ENCODE measurements around the gene PITHD1. TPM values are rescaled to one million over a fixed set of nuclear protein-coding genes. Genes with fewer than 3 reads are reported as not detected.
"Not testable (repeated sequence)": the region's sequence is repeated elsewhere in the genome, so short reads cannot be mapped to it uniquely, and the experiment has no call there.

PITHD1 gene, protein sequence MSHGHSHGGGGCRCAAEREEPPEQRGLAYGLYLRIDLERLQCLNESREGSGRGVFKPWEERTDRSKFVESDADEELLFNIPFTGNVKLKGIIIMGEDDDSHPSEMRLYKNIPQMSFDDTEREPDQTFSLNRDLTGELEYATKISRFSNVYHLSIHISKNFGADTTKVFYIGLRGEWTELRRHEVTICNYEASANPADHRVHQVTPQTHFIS
- total RNA-seq = 53.2 TPM

DNA sequence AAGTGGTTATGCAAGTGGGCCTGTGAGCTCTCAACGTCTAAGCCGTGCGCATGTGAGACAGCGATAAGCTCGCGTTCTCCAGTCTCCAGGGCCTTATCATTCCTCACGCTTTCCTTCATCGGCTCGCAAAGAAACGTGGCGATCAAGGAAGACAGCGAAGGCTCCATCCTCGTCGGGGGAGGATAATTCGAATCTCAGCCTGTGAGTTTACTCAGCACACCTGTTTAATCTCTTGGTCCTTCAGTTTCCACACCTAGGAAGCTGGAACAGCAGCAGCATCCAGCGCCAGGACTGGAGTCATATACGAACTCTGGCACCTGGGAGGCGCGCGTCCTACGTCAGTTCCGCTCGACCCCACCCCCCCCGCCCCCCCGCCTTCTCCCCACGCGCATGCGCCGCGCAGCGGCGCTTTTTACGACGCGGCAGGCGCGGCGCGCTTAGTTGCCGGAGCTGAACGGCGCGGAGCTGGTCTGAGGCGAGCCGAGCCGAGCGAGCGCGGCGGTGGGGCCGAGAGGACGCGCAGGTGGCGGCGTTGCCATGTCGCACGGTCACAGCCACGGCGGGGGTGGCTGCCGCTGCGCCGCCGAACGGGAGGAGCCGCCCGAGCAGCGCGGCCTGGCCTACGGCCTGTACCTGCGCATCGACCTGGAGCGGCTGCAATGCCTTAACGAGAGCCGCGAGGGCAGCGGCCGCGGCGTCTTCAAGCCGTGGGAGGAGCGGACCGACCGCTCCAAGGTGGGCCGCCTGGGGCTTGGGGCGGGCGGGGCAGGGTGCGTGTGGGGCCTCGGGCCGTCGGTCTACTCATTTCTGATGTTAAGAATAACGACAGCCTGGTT is at the start of gene PITHD1:
Gene PITHD1, plus strand, starts transcription at position 440 of the 836 bp plus-strand sequence. Its CDS starts 98 bp downstream, at position 538.
- Histone ChIP-seq H3K9ac (ENCODE audit: low read depth in 1 of 3, low read length in 3 of 3) (peak within 1 kb of the TSS; percentile 92 to 99 (median 94)), H3K27me3 (ENCODE audit: control insufficient read depth in 3 of 3, insufficient read depth in 3 of 3, low read length in 3 of 3) (no peaks in the 10 kb centered on the region), H3K27ac (ENCODE audit: low read depth, low read length) (peak within 1 kb of the TSS; percentile 88), H3K9me3 (ENCODE audit: control insufficient read depth in 3 of 3, low read length in 3 of 3) (no peaks in the 10 kb centered on the region), H3K4me3 (ENCODE audit: low read length in 3 of 3) (peak within 1 kb of the TSS; percentile 92 to 97 (median 95)), H3K4me1 (ENCODE audit: control insufficient read depth in 3 of 3, insufficient read depth in 3 of 3, low read length in 3 of 3) (peaks cover 18 to 23% (median 19%) of the 10 kb centered on the region in 3 donors), H3K36me3 (ENCODE audit: control insufficient read depth in 3 of 3, insufficient read depth in 3 of 3, low read length in 3 of 3) (peaks cover 4 to 8% (median 8%) of the 10 kb centered on the region in 3 donors)

DNA sequence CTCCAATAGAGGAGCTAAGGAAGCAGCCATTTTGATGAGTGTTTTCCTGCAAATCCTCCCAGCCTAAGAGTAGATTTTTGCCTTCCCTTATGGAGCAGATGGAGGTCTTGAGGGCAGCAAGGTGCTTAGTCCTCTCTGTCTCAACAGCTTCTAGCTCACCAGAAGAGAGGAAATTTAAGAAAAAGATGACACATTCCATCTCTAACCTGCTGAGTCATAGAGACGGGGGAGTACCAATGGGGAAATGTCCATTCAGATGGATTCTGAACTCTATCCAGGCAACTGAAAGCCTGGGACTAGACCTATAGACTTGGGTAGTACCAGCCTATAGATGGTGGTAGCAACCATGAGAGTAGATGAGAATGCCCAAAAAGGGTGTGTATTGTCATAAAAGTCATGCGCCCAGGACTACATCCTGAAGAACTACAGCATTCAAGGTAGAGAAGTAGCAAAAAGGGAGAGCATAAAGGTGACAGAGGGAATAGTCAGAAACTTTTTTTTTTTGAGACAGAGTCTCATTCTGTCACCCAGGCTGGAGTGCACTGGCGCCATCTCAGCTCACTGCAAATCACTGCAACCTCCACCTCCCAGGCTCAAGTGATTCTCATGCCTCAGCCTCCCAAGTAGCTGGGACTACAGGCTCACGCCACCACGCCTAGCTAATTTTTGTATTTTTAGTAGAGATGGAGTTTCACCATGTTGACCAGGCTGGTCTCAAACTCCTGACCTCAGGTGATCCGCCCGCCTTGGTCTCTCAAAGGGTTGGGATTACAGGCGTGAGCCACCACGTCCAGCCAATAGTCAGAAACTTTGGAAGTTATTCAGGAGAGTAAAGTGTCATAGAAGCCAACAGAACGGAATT is 45.6 kb upstream of the PITHD1 start:
- H3K4me1 ChIP-seq (ENCODE audit: control insufficient read depth in 3 of 3, insufficient read depth in 3 of 3, low read length in 3 of 3) = no peaks in the 10 kb centered on the region
- no peak overlapping the region for H3K27ac ChIP-seq (ENCODE audit: low read depth, low read length)
- no peaks in the 10 kb centered on the region for H3K9me3 ChIP-seq (ENCODE audit: control insufficient read depth in 3 of 3, low read length in 3 of 3)
- no peaks in the 10 kb centered on the region for H3K27me3 ChIP-seq (ENCODE audit: control insufficient read depth in 3 of 3, insufficient read depth in 3 of 3, low read length in 3 of 3)
- no peak overlapping the region for H3K9ac ChIP-seq (ENCODE audit: low read depth in 1 of 3, low read length in 3 of 3)
- H3K4me3 ChIP-seq (ENCODE audit: low read length in 3 of 3) = no peak overlapping the region
- H3K36me3 ChIP-seq (ENCODE audit: control insufficient read depth in 3 of 3, insufficient read depth in 3 of 3, low read length in 3 of 3) = no peaks in the 10 kb centered on the region

DNA sequence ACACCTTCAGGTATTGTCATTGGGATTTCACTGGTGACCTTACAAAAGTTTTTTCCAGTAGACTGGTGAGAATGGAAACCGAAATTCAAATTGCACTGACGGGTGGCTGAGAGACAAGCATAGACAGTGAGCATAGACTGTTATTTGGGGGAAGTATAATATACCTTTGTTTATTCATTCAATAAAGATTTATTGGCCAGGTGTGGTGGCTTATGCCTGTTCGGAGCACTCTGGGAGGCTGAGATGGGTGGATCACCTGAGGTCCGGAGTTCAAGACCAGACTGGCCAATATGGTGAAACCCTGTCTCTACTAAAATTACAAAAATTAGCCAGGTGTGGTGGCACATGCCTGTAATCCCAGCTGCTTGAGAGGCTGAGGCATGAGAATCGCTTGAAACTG is 44.9 kb upstream of the PITHD1 start:
- not testable (repeated sequence) for H3K4me1 ChIP-seq (ENCODE audit: control insufficient read depth in 3 of 3, insufficient read depth in 3 of 3, low read length in 3 of 3); H3K9me3 ChIP-seq (ENCODE audit: control insufficient read depth in 3 of 3, low read length in 3 of 3); H3K36me3 ChIP-seq (ENCODE audit: control insufficient read depth in 3 of 3, insufficient read depth in 3 of 3, low read length in 3 of 3); H3K9ac ChIP-seq (ENCODE audit: low read depth in 1 of 3, low read length in 3 of 3); H3K4me3 ChIP-seq (ENCODE audit: low read length in 3 of 3); H3K27me3 ChIP-seq (ENCODE audit: control insufficient read depth in 3 of 3, insufficient read depth in 3 of 3, low read length in 3 of 3); H3K27ac ChIP-seq (ENCODE audit: low read depth, low read length)

DNA sequence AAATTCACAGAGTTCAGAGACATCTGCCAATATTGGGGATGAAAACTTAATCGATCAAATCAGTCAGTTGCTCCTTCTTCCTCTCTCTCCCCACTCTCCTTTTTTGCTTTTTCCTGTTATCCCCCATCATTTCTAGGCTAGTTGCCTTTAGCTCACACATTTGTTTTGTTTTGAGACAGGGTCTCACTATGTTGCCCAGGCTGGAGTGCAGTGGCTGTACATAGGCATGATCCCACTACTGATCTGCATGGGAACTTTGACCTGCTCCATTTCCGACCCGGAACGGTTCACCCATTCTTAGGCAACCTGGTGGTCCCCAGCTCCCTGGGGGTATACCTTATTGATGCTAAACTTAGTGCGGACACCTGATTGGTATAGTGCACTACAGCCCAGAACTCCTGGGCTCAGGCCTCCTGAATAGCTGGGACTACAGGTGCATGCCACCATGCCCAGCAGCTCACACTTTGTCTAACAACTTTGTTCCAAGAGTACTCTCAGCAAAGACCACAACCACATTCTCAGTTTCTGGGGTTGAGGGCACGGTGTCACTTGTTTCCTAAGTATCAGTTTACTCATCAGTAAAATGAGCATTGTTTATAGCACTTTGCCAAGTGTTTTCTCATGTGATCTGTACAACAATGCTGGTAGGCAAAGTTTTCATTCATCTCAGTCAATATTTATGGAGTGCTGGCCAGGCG is 41.6 kb upstream of the PITHD1 start:
- no peaks in the 10 kb centered on the region for H3K27me3 ChIP-seq (ENCODE audit: control insufficient read depth in 3 of 3, insufficient read depth in 3 of 3, low read length in 3 of 3)
- no peak overlapping the region for H3K4me3 ChIP-seq (ENCODE audit: low read length in 3 of 3)
- H3K9ac ChIP-seq (ENCODE audit: low read depth in 1 of 3, low read length in 3 of 3) = no peak overlapping the region
- H3K27ac ChIP-seq (ENCODE audit: low read depth, low read length) = no peak overlapping the region
- no peaks in the 10 kb centered on the region for H3K36me3 ChIP-seq (ENCODE audit: control insufficient read depth in 3 of 3, insufficient read depth in 3 of 3, low read length in 3 of 3)
- H3K4me1 ChIP-seq (ENCODE audit: control insufficient read depth in 3 of 3, insufficient read depth in 3 of 3, low read length in 3 of 3) = no peaks in the 10 kb centered on the region
- no peaks in the 10 kb centered on the region for H3K9me3 ChIP-seq (ENCODE audit: control insufficient read depth in 3 of 3, low read length in 3 of 3)

DNA sequence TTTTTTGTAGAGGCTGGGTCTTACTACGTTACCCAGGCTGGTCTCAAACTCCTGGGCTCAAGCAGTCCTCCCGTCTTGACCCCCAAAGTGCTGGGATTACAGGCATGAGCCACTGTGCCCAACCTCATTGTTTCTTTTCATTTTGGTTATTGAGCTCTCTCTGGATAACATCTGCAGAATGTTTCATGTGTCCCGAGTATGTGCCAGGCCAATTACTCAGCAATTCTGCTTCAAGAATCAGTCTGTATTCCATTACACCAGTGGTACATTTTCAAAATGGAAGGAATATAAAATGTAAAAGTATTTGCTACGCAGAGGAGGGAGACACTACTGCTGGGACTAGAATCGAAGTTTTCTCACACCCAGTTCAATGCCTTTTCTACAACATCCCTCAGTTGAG is 36.6 kb upstream of the PITHD1 start:
- no peaks in the 10 kb centered on the region for H3K9me3 ChIP-seq (ENCODE audit: control insufficient read depth in 3 of 3, low read length in 3 of 3)
- H3K36me3 ChIP-seq (ENCODE audit: control insufficient read depth in 3 of 3, insufficient read depth in 3 of 3, low read length in 3 of 3) = no peaks in the 10 kb centered on the region
- peaks cover 11 to 21% (median 19%) of the 10 kb centered on the region in 3 donors for H3K4me1 ChIP-seq (ENCODE audit: control insufficient read depth in 3 of 3, insufficient read depth in 3 of 3, low read length in 3 of 3)
- no peaks in the 10 kb centered on the region for H3K27me3 ChIP-seq (ENCODE audit: control insufficient read depth in 3 of 3, insufficient read depth in 3 of 3, low read length in 3 of 3)
- no peak overlapping the region for H3K27ac ChIP-seq (ENCODE audit: low read depth, low read length)
- no peak overlapping the region for H3K4me3 ChIP-seq (ENCODE audit: low read length in 3 of 3)
- H3K9ac ChIP-seq (ENCODE audit: low read depth in 1 of 3, low read length in 3 of 3) = no peak overlapping the region

DNA sequence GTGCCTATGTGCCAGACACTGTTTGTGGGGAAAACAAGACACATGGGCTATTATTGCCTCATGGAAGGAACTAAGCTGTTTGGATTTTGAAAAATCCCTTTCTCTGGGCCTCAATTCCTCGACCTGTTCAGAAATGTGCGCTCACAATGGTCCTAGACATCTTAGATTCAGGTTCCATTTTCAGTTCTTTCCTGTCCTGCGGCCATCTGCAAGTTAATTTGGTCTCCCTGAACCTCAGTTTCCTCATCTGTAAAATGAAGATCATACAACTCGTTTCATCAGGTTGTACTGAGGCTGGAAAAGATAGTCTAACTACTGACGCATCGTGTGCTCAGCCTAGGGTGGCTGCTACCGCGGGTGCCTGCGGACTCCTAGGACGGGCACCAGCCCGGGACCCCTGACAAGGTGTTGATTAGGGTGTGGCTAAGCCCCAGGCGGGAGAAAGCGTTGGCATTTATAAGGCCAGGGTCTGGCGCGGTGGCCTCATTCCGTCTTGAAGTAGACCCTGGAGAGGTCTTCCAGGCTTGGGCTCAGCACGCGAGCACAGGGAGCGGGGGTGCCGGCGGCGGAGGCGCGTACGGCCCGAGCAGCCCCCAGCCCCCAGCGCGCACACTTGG is 35.4 kb upstream of the PITHD1 start:
- Histone ChIP-seq H3K9me3 (ENCODE audit: control insufficient read depth in 3 of 3, low read length in 3 of 3) (no peaks in the 10 kb centered on the region), H3K4me3 (ENCODE audit: low read length in 3 of 3) (peak overlapping the region; percentile 82 to 93 (median 86)), H3K27ac (ENCODE audit: low read depth, low read length) (peak overlapping the region; percentile 85), H3K36me3 (ENCODE audit: control insufficient read depth in 3 of 3, insufficient read depth in 3 of 3, low read length in 3 of 3) (no peaks in the 10 kb centered on the region), H3K4me1 (ENCODE audit: control insufficient read depth in 3 of 3, insufficient read depth in 3 of 3, low read length in 3 of 3) (peaks cover 11 to 29% (median 19%) of the 10 kb centered on the region in 3 donors), H3K9ac (ENCODE audit: low read depth in 1 of 3, low read length in 3 of 3) (peak overlapping the region; percentile 81 to 91 (median 89)), H3K27me3 (ENCODE audit: control insufficient read depth in 3 of 3, insufficient read depth in 3 of 3, low read length in 3 of 3) (no peaks in the 10 kb centered on the region)

DNA sequence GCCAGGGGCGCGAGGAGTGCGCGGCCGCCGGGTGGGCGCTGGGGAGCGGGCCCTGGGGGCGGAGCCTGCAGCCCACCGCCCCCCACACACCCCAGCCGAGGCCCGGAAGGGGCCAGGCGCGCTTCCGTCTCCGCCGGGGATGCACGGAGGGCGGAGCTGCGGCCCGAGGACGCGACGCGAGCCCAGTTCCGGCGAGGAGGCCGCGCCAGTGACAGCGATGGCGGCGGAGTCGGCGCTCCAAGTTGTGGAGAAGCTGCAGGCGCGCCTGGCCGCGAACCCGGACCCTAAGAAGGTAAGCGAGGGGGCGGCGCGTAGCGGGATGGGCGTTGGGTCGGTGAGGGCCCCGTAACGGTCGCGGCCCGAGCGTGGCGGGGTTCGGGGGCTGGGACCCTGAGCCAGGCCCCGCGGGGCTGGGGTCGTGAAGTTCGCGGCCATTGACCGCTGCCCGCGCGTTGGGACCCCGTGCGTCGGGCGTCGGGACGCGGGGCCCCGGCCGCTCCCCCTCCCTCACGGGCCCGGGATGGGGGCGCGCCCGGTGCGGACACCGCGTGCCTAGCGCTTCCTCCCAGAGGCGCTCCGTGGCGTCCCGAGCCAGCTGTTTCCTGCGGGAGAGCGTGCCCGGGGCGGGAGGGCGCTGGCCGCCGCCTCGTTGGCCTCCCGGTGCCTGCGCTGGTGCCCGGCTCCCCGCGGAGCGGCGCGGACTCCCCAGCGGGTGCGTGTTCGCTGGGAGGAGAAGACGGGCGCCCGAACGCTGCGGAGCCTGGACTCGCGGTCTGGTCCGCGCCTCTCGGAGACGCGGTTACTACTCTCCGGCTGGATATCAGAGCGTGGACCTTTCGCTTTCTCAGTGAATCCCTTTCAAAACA is 34.7 kb upstream of the PITHD1 start, which contains the start of gene ELOA:
Gene ELOA, plus strand, starts transcription at position 185 of the 866 bp plus-strand sequence. Its CDS starts 33 bp downstream, at position 218.
- Histone ChIP-seq H3K9me3 (ENCODE audit: control insufficient read depth in 3 of 3, low read length in 3 of 3) (no peaks in the 10 kb centered on the region), H3K27me3 (ENCODE audit: control insufficient read depth in 3 of 3, insufficient read depth in 3 of 3, low read length in 3 of 3) (no peaks in the 10 kb centered on the region), H3K36me3 (ENCODE audit: control insufficient read depth in 3 of 3, insufficient read depth in 3 of 3, low read length in 3 of 3) (no peaks in the 10 kb centered on the region), H3K9ac (ENCODE audit: low read depth in 1 of 3, low read length in 3 of 3) (peak within 1 kb of the TSS; percentile 84 to 91 (median 89)), H3K4me3 (ENCODE audit: low read length in 3 of 3) (peak within 1 kb of the TSS; percentile 82 to 93 (median 86)), H3K4me1 (ENCODE audit: control insufficient read depth in 3 of 3, insufficient read depth in 3 of 3, low read length in 3 of 3) (peaks cover 11 to 35% (median 24%) of the 10 kb centered on the region in 3 donors), H3K27ac (ENCODE audit: low read depth, low read length) (peak within 1 kb of the TSS; percentile 85)

DNA sequence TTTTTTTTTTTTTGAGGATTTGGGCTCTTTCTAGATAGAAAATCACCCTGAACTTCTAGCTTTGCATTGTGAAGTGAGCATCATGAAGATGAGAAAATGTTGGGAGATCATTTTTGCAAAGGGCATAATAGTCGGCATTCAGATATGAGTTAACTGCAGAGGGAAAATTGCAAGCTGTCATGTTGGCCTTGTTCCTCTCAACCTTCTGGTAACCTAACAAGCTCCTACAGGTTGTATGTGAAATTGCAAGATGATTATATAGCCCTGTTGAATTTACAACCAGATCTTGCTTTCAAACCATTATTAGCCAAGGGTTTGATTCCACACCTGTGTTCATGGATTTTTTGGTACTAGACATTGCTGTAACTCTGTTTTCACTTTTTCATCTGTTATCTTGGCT is 32.7 kb upstream of the PITHD1 start:
- no peak overlapping the region for H3K4me3 ChIP-seq (ENCODE audit: low read length in 3 of 3)
- no peak overlapping the region for H3K27ac ChIP-seq (ENCODE audit: low read depth, low read length)
- H3K27me3 ChIP-seq (ENCODE audit: control insufficient read depth in 3 of 3, insufficient read depth in 3 of 3, low read length in 3 of 3) = no peaks in the 10 kb centered on the region
- H3K9me3 ChIP-seq (ENCODE audit: control insufficient read depth in 3 of 3, low read length in 3 of 3) = no peaks in the 10 kb centered on the region
- H3K4me1 ChIP-seq (ENCODE audit: control insufficient read depth in 3 of 3, insufficient read depth in 3 of 3, low read length in 3 of 3) = peaks cover 11 to 37% (median 26%) of the 10 kb centered on the region in 3 donors
- no peak overlapping the region for H3K9ac ChIP-seq (ENCODE audit: low read depth in 1 of 3, low read length in 3 of 3)
- peaks cover 0 to 9% (median under 1%) of the 10 kb centered on the region in 3 donors for H3K36me3 ChIP-seq (ENCODE audit: control insufficient read depth in 3 of 3, insufficient read depth in 3 of 3, low read length in 3 of 3)

All from skeletal muscle tissue (tissue), 4 donors.